ENCODE data around the gene TGFBR2.

The TGFBR2 gene

DNA sequence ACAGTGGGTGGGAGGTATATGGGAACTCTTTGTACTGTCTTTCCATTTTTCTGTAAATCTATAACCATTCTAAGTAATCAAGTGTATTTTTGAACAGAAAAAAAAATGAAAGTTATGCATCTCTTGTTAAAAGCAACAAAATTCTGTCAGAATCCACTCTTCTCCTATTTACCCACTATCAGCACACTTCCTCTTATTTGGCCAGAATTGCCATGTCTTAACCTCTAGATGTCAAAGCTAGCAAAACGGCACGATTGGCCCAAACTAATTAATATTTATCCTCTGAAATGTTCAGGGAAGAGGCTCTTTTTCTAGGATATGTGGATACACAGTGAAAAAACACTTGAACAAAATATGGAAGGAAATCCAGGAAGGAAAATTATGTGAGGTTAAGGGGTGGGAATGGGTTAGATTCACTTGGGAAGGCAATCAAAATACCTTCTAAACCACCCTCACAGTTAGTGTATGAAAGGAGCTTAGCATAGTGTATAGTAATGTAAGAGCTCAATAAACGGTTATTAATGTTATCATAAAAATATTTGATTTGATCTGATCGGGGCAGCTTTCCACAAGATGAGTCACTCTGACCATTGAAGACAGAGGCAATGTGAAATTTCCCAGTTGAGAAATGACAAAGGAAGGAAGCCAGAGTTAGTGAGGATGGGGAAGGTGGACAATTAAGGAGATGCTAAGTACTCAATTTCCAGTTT is 20.1 kb upstream of the TGFBR2 start:
- DNase-seq (ENCODE audit: low read depth): no peak
- TF ChIP-seq, protein P1, sequence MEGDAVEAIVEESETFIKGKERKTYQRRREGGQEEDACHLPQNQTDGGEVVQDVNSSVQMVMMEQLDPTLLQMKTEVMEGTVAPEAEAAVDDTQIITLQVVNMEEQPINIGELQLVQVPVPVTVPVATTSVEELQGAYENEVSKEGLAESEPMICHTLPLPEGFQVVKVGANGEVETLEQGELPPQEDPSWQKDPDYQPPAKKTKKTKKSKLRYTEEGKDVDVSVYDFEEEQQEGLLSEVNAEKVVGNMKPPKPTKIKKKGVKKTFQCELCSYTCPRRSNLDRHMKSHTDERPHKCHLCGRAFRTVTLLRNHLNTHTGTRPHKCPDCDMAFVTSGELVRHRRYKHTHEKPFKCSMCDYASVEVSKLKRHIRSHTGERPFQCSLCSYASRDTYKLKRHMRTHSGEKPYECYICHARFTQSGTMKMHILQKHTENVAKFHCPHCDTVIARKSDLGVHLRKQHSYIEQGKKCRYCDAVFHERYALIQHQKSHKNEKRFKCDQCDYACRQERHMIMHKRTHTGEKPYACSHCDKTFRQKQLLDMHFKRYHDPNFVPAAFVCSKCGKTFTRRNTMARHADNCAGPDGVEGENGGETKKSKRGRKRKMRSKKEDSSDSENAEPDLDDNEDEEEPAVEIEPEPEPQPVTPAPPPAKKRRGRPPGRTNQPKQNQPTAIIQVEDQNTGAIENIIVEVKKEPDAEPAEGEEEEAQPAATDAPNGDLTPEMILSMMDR (IDR thresholded peaks at IDR 0.05; ENCODE audit: low read depth, low read length, missing control alignments): no peak

DNA sequence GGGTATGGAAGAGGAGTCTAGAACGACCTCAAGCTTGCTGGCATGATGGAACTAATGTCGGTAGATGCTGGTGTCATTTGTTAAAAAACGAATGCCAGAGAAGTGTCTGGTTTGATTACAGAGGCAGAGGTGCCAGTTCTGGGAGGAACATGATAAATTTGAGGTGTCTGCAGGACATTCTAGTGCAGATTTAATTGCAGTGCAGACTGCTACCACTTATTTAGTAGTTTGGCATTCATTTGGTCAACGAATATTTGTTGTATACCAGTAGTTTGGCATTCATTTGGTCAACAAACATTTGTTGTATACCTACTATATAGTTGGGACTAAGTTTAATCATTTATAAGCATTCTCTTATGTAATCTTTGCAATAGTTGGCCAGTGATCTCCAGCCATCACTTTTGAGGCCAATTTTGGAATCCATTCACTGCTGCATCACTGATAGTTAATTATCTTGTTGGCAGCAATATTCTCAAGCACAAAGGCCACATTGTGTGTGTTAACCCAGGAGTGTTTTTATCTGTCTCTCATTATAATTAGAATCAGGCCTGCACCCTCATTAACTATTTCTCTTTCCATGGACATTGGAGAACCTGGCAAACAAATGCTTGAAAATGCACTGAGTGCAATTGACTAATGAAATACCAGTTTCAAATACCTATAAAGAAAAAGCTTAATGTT is 19.5 kb upstream of the TGFBR2 start:
- TF ChIP-seq, protein P1 (IDR thresholded peaks at IDR 0.05; ENCODE audit: low read depth, low read length, missing control alignments): no peak
- no peak overlapping the region for H3K4me3 ChIP-seq (ENCODE audit: low read depth, low read length)
- no peak for DNase-seq (ENCODE audit: low read depth)

More for the DNA sequence above, 20.1 kb upstream of the TGFBR2 start:
- no peak overlapping the region for H3K4me3 ChIP-seq (ENCODE audit: low read depth, low read length)

DNA sequence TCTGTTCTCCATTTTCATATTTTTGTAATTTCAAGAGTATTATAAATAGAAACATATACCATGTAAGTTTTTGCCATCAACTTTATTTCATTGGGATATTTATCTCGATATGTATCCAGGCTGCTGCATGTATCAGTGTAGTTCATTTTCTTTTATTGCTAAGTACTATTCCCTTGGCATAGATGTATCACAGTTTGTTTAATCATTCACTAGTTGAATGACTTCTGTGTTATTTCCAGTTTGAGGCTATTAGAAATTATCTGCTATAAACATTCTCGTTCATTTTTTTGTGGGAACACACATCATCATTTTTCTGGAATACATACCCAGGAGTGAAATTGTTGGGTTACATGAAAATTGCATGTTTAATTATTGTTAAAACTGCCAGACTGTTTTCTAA is 18.5 kb upstream of the TGFBR2 start:
- DNase-seq (ENCODE audit: low read depth): no peak
- no peak overlapping the region for H3K4me3 ChIP-seq (ENCODE audit: low read depth, low read length)
- TF ChIP-seq, protein P1 (IDR thresholded peaks at IDR 0.05; ENCODE audit: low read depth, low read length, missing control alignments): no peak

- no peak overlapping the region for H3K4me3 ChIP-seq (ENCODE audit: low read depth, low read length)
- TF ChIP-seq, protein P1 (IDR thresholded peaks at IDR 0.05; ENCODE audit: low read depth, low read length, missing control alignments): no peak
- DNase-seq (ENCODE audit: low read depth): no peak
Observed at GRCh38 chr3:30596152-30596551, 10.2 kb upstream of the TGFBR2 start.

DNA sequence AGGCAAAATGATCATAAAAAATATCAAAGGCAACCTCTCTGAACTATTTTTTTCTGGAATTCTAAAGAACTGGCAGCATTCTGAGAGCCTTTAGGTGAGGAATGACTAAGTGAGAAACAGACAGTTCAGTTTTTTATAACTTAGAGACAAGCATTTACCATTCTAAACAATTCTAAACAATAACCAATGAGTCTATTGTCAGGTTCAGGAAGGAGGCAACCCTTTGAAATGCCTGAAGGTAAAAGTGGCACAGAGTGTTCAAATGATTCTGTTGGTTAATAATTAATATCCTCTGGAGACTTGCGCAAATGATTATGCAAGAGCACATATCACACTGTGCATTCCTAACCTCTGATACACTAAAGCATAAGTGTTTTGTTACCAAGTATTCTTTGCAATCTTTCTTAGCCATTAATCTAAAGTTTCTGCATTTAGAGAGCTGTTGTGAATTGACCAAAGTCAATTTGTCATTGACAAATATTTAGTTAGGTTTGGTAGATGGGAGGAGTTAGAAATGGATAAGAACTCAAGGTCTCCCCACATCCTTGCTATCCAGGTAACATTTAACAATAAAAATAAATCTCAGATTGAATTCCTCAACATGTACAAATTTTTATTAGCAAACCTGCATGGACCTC is 9.2 kb upstream of the TGFBR2 start:
- TF ChIP-seq, protein P1 (IDR thresholded peaks at IDR 0.05; ENCODE audit: low read depth, low read length, missing control alignments): no peak
- H3K4me3 ChIP-seq (ENCODE audit: low read depth, low read length): no peak overlapping the region
- no peak for DNase-seq (ENCODE audit: low read depth)

- no peak overlapping the region for H3K4me3 ChIP-seq (ENCODE audit: low read depth, low read length)
- no peak for DNase-seq (ENCODE audit: low read depth)
Observed at GRCh38 chr3:30597769-30598134, 8.6 kb upstream of the TGFBR2 start.

More at GRCh38 chr3:30597769-30598134, 8.6 kb upstream of the TGFBR2 start:
- TF ChIP-seq, protein P1 (IDR thresholded peaks at IDR 0.05; ENCODE audit: low read depth, low read length, missing control alignments): no peak
